ENCODE data around the gene ICAM1. TPM values are rescaled to one million over a fixed set of nuclear protein-coding genes. Genes with fewer than 3 reads are reported as not detected.

The ICAM1 gene
- total and polyA plus RNA-seq, 2 of the 13 experiments (the other 11 are each of a cell fraction or from before 2014, with no cell fraction given): 37.9 to 98.4 TPM

GRCh38 chr19:10289167-10289835 lies 18.4 kb downstream of the ICAM1 start (continued):
- TF ChIP-seq MTF2 (CRISPR knock-in tag; IDR thresholded peaks at IDR 0.05; ENCODE audit: borderline replicate concordance) (no peak), DRAP1 (CRISPR knock-in tag; IDR thresholded peaks at IDR 0.05) (0 out of 2 replicates have a peak, but pooled peaks have one; percentile 6), SP4 (CRISPR knock-in tag; IDR thresholded peaks at IDR 0.05) (0 out of 2 replicates have a peak, but pooled peaks have one; percentile 29), MTA1 (CRISPR knock-in tag; IDR thresholded peaks at IDR 0.05; ENCODE audit: borderline replicate concordance) (peak; percentile 50; the same call in 1 of the 2 replicates), NFIB (CRISPR knock-in tag; IDR thresholded peaks at IDR 0.05; ENCODE audit: borderline replicate concordance) (no peak), SOX13 (IDR thresholded peaks at IDR 0.05) (no peak), SOX13 (CRISPR knock-in tag; conservative IDR thresholded peaks at IDR 0.05 in 1 of 2, IDR thresholded peaks at IDR 0.05 in 1 of 2) (no peak), TCF12 (IDR thresholded peaks at IDR 0.05) (no peak), TCF12 (CRISPR knock-in tag; IDR thresholded peaks at IDR 0.05) (no peak), POLR2AphosphoS5 (IDR thresholded peaks at IDR 0.05; ENCODE audit: low read depth, low read length) (no peak), ZNF224 (CRISPR knock-in tag; IDR thresholded peaks at IDR 0.05) (peak; percentile 86), MAFF (IDR thresholded peaks at IDR 0.05; ENCODE audit: low read depth, low read length) (no peak), ZSCAN5A (CRISPR knock-in tag; IDR thresholded peaks at IDR 0.05; ENCODE audit: borderline replicate concordance) (no peak), ZBTB1 (CRISPR knock-in tag; IDR thresholded peaks at IDR 0.05; ENCODE audit: borderline replicate concordance) (no peak), ARHGAP35 (CRISPR knock-in tag; IDR thresholded peaks at IDR 0.05; ENCODE audit: borderline replicate concordance) (no peak; the same call in 1 of the 2 replicates), ZBTB38 (CRISPR knock-in tag; IDR thresholded peaks at IDR 0.05) (peak; percentile 35; the same call in 1 of the 2 replicates), MAX (IDR thresholded peaks at IDR 0.05) (peak; percentile 86), LCORL (IDR thresholded peaks at IDR 0.05) (no peak), LCORL (CRISPR knock-in tag; IDR thresholded peaks at IDR 0.05) (0 out of 2 replicates have a peak, but pooled peaks have one; percentile 37), BHLHE40 (IDR thresholded peaks at IDR 0.05; ENCODE audit: low read length) (peak; percentile 75), ZNF788 (CRISPR knock-in tag; IDR thresholded peaks at IDR 0.05; ENCODE audit: borderline replicate concordance) (no peak), AKNA (CRISPR knock-in tag; IDR thresholded peaks at IDR 0.05; ENCODE audit: borderline replicate concordance) (no peak), FOXJ3 (CRISPR knock-in tag; IDR thresholded peaks at IDR 0.05; ENCODE audit: borderline replicate concordance) (no peak), IRX3 (CRISPR knock-in tag; IDR thresholded peaks at IDR 0.05; ENCODE audit: borderline replicate concordance, low read depth) (no peak), HOXA5 (CRISPR knock-in tag; IDR thresholded peaks at IDR 0.05) (no peak)

Measured in HepG2 (cell line).